ENCODE measurements around the gene ZNF557.
A peak's percentile ranks its signal among the peaks of the same experiment; 100 is the strongest.

Gene ZNF557

DNA sequence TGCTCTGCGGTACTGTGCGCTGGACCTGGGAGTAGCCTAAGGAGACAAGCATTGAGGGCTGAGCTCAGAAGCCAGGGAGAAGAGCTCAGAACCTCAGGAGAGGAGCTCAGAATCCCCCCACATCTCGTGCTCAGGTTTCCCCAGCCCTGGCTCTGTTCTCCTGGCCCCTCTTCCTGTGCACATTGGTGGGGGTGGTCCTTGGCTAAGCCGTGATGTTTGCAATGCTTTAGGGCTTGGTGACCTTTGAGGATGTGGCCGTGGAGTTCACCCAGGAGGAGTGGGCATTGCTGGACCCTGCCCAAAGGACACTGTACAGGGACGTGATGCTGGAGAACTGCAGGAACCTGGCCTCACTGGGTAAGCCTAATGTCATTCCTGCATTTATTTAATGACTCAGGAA is 6.6 kb downstream of the ZNF557 start:
- no peak for DNase-seq

DNA sequence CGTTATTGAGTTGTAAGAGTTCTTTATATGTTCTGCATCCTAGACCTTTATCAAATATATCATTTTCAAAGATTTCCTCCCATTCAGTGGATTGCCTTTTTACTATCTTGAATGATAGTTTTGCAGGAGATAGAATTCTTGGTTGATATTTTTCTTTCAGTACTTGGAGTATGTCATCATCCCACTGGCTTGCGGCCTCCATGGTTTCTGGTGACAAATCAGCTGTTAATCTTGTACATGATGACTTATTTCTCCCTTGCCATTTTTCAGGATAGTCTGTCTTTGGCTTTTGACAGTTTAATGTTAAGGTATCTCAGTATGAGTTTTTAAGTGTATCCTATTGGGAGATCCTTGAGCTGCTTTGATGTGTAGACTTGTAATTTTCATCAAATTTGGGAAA is 8.5 kb downstream of the ZNF557 start:
- DNase-seq = no peak

DNA sequence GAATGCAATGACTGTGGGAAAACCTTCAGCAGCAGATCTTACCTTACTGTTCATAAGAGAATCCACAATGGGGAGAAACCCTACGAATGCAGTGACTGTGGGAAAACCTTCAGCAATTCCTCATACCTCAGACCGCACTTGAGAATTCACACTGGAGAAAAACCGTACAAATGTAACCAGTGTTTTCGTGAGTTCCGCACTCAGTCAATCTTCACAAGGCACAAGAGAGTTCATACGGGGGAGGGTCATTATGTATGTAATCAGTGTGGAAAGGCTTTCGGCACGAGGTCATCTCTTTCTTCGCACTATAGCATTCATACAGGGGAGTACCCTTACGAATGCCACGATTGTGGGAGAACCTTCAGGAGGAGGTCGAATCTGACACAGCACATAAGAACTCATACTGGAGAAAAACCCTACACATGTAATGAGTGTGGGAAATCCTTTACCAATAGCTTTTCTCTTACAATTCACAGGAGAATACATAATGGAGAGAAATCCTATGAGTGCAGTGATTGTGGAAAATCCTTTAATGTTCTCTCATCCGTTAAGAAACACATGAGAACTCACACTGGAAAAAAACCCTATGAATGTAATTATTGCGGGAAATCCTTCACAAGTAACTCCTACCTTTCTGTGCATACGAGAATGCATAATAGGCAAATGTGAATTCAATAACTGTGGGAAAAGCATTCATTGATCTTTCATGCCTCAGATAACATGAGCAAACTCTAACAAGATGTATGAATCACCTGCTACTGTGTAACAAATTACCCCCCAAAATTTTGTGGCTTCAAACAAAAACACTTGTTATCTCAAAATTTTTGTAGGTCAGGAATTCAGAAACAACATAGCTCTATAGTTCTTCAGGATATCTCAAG is 13.8 kb downstream of the ZNF557 start:
- DNase-seq = no peak

DNA sequence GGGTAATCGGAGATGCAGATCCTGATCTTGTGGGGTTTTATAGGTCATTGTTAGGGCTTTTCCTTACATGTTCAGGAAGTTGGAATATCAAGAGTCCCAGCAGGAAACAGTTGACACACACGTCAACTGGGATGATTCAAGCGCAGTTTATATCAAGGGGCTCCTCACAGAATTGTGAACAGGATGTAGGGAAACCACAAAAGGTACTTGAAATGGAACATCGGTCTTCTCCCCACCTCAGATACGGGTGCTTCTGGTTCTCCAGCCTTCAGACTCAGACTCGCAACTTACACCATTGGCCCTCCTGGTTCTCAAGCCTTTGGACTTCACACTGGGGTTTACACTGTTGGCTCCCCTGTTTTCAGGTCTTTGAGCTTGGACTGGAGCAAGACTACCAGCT is 19.5 kb downstream of the ZNF557 start:
- no peak for DNase-seq

DNA sequence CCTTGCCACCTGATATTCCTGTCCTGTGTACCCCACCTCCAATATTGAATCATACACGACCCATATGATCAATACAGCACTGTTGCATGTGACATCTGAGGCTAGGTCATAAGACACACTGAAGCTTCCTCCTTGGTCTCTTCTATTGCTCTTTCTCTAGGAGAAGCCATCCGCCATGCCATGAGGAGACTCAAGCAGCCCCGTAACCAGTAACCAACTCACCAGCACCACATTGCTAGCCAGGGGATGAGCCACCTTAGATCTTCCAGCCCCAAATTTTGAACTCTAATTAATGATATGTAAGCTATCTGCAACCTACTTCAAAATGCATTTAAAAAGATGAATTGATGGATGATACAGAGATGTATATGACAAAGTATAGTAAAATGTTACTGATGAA is 28.6 kb downstream of the ZNF557 start:
- no peak for DNase-seq

DNA sequence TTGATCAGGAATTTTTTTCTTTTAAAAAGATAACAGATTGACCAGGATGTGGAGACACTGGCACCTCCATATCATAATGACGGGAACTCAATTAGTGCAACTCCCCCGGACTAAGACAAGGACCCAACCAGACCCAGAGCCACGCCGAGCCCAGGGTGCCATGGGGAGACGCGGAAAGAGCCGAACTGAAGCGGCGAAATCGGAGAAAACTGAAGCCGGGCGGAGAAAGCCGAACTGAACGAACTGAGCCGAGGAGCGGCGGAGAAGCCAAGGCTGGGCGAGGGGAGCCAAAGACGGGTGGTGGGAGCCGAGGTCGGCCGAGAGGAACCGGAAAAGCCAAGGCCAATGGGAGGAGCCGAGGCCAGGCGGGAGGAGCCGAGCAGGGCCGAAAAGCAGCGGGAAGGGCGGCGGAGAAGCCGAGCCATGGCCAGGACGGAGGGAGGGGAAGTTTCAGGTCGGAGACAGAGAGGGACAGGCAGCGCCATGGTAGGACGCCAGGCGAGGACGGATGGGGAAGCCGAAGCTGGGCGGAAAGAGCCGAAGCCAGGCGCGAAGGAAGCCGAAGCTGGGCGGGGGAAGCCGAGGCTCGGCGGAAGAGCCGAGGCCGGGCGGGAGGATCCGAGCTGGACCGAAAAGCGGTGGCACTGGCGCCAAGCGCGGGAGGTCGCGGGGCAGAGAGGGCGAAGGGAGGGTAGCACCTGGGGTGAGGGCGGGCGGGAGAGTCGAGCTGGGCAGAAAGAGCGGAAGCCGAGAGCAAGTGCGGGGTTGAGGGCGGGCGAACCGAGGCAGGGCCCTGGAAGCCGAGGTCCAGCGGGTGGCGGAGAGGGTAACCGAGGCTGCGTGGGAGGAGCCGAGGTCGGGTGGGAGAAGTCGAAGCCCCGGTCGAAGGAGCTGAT is 29.4 kb downstream of the ZNF557 start:
- DNase-seq = peak; percentile 68

DNA sequence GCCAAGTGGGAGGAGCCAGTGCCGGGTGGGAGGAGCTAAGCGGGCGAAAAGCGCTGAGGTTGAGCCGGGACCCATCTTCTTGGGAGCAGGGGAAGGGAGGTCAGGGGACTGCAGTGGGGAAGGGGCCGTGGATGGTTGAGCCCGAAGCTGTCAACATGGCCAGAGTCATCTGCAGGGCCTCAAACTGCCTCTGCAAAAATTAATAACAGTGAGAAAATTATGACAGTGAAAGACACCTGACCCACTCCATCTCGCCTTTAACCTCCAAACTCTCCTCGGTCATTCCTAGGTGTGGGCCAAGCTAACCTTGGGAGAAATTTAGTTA is 30.1 kb downstream of the ZNF557 start:
- DNase-seq = no peak

DNA sequence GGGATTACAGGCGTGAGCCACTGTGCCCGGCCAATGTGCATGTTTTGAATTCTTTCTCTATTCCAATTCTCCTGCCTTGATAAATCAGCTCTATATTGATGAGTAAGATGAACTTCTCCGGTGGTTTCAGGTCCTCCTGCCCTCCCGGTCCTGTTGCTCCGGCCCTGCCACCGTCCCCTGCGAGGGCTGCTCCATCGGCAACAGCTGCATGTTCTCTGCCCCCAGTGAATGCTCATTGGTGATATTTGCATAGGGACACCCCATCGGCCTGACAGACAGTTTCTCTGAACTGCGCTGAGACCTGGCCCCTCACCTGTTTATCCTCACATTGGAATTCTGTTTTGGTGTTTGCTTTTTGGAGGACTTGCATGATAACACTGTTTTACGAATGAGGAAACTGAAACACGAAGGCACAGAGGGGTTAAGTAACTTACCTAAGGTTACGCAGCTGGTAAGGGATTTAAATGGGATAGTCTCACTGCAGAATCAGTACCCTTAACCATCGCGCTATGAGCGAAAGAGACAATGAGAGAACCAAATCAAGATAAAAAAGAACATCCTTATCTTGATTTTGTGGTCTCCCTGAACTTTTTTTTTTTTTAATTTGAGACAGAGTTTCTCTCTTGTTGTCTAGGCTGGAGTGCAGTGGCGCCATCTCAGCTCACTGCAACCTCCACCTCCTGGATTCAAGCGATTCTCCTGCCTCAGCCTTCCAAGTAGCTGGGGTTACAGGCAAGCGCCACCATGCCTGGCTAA is 32.2 kb downstream of the ZNF557 start:
- DNase-seq = no peak

DNA sequence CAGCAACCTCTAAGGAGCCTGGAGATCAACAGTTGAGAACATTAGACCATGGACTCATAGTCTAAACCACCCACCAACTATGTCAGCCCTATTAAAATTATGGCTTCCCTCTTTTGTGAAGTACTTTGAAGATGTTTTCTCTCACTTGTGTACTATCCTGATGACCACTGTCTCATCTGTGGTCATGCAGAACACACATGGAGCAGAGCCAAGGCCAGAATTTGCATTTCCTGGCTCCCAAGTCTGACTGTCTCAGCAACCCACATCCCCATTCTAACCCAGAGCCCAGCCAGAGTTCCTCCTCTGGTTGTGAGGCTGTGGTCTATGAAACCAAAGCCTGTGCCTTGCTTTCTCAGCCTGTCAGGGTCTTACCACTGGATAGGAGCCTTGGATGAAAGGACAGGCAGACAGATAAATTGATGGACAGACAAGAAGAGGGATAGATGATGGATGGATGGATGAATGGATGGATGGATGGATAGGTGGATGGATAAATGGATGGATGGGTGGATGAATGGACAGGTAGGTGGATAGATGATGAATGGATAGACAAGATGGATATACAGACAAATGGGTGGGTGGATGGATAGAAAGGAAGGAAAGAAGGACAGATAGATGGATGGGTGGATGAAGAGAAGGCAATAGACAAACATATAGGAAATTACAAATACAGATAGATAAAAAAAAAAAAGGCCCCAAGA is 35.4 kb downstream of the ZNF557 start:
- DNase-seq = no peak

DNA sequence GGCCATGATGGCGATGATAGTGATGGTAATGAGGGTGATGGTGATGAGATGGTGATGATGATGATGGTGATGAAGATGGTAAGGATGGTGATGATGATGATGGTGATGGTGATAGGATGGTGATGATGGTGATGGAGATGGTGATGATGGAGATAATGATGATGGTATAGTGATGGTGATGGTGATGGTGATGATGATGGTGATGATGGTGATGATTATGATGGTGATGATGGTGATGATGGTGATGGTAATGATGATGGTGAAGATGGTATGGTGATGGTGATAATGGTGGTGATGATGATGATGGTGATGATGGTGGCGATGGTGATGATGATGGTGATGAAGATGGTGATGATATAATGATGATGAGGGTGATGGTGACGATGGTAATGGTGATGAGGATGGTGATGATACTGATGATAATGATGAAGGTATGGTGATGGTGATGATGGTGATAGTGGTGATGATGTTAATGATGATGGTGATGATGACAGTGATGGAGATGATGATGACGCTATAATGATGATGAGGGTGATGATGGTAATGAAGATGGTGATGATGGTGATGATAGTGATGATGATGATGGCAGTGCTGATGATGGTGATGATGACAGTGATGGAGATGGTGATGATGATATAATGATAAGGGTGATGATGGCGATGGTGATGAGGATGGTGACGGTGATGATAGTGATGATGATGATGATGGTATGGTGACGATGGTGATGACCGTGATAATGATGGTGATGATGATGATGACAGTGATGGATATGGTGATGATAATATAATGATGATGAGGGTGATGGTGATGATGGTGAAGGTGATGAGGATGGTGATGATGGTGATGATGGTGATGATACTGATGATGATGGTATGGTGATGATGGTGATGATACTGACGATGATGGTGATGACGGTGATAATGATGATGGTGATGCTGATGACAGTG is 37.5 kb downstream of the ZNF557 start:
- DNase-seq = no peak

DNA sequence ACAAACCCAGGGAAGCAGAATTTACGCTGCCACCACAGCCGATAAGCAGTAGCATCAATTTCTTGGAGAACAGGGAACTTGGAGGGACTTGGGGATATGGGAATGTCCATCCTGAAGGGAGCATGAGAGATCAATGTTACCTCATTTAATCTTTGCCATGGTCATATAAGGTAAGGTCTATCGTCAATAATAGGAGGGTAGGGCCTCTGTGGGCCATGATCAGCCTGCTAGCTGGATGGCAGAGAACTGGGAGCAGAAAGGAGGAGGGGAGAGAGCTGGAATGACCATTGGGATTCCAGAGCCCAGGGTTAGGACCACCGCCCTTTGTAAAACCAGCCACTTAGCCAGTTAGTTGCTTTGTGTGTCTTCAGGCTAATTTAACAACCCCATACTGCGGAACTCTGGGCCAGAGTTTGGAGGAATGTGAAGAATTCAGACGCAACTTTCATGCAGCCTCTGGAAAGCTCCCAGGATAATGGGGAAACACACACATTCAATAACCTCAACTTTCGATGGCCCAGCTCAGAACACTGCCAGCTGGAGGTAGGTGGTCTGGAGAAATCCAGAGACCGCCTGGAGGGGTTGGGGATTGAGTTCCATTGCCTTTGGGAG is 40.3 kb downstream of the ZNF557 start:
- no peak for DNase-seq

DNA sequence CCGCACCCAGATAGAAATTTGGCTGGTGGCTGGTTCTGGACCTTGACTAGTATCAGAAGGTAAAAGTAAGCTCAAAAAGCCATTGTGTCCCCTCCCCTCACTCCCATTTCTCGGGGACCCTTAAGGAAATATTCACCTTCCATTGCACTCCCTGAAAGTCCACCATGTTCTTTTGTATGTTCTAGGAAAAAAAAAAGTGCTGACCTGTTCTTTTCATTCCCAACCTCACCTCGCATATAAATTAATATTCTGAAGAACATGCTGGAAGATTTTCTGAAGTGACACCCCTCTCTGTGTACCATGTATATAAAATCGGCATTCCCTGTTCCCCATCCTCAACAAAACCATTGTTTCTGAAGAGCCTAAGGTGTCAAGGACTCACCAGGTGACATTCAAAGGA is 43.2 kb downstream of the ZNF557 start:
- no peak for DNase-seq

DNA sequence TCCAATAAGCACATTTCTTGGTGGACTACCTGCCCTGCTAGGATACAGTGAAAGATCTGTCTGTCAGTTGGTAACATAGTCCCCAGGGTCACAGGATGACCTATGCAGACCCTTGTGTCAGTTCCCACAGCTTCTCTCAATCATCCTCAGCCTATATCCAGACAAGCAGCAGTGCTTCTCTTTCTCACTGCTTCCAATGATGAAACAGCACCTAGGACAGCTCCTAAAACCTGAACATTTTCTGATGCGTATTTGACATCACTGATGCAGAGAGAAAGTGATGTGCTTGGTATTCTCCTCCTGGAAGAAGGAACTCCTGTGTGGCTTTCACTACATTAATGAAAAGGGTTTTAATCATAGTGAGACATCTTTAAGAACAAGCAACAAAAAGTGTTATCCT is 43.7 kb downstream of the ZNF557 start:
- no peak for DNase-seq

DNA sequence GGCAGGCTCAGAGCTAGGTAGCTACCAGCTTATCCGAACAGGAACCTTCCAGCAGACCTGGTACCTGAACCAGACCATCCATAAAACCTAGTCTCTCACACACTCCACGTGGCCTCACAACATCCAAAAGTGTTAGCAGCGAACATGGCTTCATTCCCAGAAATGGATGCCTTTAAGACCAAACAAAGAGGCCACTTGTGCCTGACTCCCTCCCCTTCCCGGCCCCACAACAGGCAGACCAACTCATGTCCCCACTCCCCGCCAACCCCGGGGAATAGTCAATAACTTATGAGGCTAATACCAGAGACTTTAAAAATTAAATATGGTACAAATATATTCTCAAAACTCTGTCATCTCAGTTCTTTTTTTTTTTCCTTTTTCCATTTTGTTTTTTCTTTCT is 46.2 kb downstream of the ZNF557 start:
- DNase-seq = no peak

DNA sequence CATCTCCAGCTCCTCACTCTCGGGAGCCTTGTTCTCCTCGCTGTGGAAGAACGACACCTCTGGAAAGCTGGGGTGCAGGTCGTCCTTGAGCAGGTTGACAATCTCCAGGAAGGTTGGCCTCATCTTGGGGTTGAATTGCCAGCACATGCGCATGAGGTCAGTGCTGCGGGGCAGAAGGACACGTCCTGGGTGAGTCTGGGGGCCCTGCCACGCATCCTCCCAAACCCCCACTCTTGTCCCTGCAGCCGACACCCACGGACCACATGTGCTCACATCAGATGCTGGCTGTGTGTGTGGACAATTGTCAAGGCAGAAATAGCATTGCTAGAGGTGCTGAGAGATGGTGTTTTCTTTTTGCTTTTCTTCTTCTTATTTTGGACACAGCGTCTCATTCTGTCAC is 47.7 kb downstream of the ZNF557 start:
- no peak for DNase-seq

DNA sequence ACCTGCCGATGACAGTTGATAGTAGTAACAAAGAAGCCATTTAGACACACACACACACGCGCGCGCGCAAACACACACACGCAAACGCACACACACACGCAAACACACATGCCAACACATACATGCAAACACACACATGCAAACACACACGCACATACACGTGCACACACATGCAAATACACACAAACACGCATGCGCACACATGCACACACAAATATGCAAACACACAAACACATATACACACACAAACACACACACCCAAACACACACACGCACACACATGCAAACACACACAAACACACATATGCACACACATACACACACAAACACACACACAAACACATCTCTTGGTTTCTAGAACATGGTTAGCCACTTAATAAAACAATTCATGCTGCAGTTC is 50.1 kb downstream of the ZNF557 start:
- no peak for DNase-seq

DNA sequence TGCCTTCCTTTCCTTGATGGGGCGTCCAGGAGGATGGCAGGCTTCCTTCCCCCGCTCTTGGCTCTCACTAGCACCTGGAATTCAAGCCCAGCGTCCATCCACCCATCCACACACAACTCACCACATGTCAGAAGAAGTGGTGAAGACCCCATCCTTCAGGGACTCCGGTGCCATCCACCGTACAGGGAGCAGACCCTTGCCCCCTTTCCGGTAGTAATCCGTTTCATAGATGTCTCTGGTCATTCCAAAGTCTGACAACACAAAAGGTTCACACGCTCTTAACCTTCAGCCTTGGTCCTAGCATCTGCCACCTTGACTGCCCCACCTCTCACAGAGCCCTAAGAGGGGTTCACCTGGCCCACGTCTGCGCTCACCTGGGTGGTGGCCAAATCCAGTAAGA is 51.0 kb downstream of the ZNF557 start:
- DNase-seq = no peak

DNA sequence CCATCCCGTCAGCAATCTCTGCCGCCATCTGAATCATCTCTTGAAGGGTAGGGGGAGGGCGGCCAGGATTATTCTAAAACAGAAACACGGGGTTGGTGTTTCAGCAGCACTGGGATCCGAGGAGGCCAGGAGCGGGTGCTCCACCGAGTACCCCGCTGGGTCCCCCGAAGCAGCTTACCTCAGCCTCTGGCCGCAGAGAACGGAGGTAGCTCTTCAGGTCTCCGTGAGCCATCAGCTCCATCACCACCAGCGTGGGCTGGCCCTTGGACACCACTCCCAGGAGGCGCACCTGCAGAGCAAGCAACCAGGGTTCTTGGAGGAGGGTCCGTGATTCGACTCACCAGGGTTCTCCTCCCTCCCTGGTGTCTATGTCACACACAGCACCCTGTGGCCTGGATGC is 53.2 kb downstream of the ZNF557 start:
- no peak for DNase-seq

DNA sequence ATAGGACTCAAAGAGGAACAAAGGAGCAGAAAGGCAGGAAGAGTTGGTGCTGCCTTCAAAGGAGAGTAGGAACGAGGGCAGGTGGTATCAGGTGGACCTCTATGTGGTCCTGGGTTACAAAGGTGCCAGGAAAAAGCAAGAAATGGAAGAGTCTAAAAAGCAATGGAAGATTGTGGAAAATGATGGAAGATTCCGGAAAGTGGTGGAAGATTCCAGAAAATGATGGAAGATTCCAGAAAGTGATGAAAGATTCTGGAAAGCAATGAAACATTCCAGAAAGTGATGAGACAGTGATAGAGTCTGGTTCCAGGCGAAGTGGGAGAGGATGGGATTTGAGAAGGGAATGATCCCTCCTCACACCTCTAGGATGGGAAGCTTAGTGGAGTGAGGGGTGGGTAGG is 55.3 kb downstream of the ZNF557 start:
- DNase-seq = no peak

DNA sequence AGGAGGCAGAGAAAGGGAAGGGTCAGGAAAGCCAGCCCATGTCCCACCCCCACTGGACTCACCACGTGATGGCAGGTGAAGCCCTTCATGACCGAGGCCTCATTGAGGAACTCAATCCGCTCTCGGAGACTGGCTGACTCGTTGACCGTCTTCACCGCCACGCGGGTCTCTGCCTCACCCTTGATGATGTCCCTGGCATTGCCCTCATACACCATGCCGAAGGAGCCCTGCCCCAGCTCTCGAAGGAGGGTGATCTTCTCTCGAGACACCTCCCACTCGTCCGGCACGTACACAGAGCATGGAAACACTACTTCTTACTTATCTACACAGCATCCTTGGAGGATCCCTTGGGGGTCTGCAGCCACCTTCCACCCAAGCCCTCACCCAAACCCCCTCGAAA is 55.7 kb downstream of the ZNF557 start:
- DNase-seq = no peak

DNA sequence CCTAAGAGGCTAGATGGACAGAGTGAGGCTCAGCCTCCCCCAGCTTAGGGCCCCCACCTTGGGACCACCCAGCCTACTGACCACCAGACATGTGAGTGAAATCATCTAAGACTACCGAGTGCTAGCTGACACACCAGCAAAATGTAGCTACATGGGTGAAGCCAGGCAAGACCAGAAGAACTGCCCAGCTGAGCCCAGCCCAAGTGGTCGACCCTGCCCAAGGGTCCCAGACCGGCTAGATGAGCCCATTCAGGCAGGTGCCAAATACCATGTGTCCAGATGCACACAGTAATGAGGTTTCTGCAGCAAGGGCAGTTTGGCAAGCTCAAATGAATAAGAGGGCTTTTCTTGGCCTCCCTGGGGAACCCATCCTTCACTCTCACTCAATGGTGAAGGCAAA is 56.6 kb downstream of the ZNF557 start:
- DNase-seq = no peak

Data from NCI-H524 treated with DMSO at 0.1 percent for 48 hours (cell line).